Liver (tissue), 9 donors: ENCODE data around the gene EFNA3. TPM values are rescaled to one million over a fixed set of nuclear protein-coding genes. Genes with fewer than 3 reads are reported as not detected.

ENCODE experiments used
- DNase-seq: peaks from one replicate; pipeline ENCODE4 v3.0.0-alpha.2; 2017; ENCODE audit warnings: low spot score
- H3K27ac ChIP-seq, 2 donors: one replicate each; pipeline ENCODE4 v1.7.0; 2013; ENCODE audit warnings: inconsistent platforms in 2 of 2, low read length in 2 of 2, control low read depth in 1 of 2, low read depth in 1 of 2, mild to moderate bottlenecking in 1 of 2
- H3K27me3 ChIP-seq, 4 donors: one replicate each; pipeline versions ENCODE4 v1.6.1 to v1.7.0; 2013; ENCODE audit warnings: low read length in 3 of 4, inconsistent platforms in 1 of 4, mild to moderate bottlenecking in 1 of 4, moderate library complexity in 1 of 4; ENCODE audit not compliant: control insufficient read depth in 4 of 4, insufficient read depth in 4 of 4
- H3K36me3 ChIP-seq, 4 donors: one replicate each; pipeline versions ENCODE4 v1.6.1 to v1.7.0; 2013; ENCODE audit warnings: low read length in 3 of 4, mild to moderate bottlenecking in 3 of 4, low read depth in 1 of 4, moderate library complexity in 1 of 4; ENCODE audit not compliant: control insufficient read depth in 4 of 4, insufficient read depth in 3 of 4
- H3K4me1 ChIP-seq, 4 donors: one replicate each; pipeline versions ENCODE4 v1.6.1 to v1.7.0; 2013; ENCODE audit warnings: low read length in 3 of 4, mild to moderate bottlenecking in 3 of 4, moderate library complexity in 1 of 4; ENCODE audit not compliant: control insufficient read depth in 4 of 4, insufficient read depth in 4 of 4
- H3K4me3 ChIP-seq, 3 donors: one replicate each; pipeline versions ENCODE4 v1.6.1 to v1.7.0; 2013; ENCODE audit warnings: low read length in 3 of 3, control low read depth in 1 of 3, low read depth in 1 of 3, mild to moderate bottlenecking in 1 of 3
- H3K9ac ChIP-seq, 2 donors: one replicate each; pipeline ENCODE4 v1.7.0; 2013; ENCODE audit warnings: low read length in 2 of 2, mild to moderate bottlenecking in 2 of 2, moderate library complexity in 2 of 2, control low read depth in 1 of 2, low read depth in 1 of 2
- H3K9me3 ChIP-seq, 4 donors: one replicate each; pipeline versions ENCODE4 v1.6.1 to v1.7.0; 2013; ENCODE audit warnings: low read length in 3 of 4; ENCODE audit not compliant: control insufficient read depth in 4 of 4
- ATF3 ChIP-seq: IDR thresholded peaks from 2 replicates; pipeline ENCODE4 v1.6.1; 2016; ENCODE audit warnings: antibody characterized with exemption
- CTCF ChIP-seq: fragments of 150-350 bp; IDR thresholded peaks from 2 replicates; pipeline ENCODE4 v1.5.1; 2017; ENCODE audit warnings: improper control_type of control experiment, low read depth, low read length; ENCODE audit not compliant: missing input control
- EGR1 ChIP-seq, 2 donors: IDR thresholded peaks; 2 replicates each; pipeline ENCODE4 v1.6.1; 2016 to 2018; ENCODE audit warnings: antibody characterized with exemption in 2 of 2, low read depth in 2 of 2
- GABPA ChIP-seq, 2 donors: IDR thresholded peaks in 1 of 2; conservative IDR thresholded peaks in 1 of 2; 2 replicates each; pipeline ENCODE4 v1.6.1; 2016; ENCODE audit warnings: antibody characterized with exemption in 2 of 2, mild to moderate bottlenecking in 1 of 2, moderate library complexity in 1 of 2
- HNF4G ChIP-seq: IDR thresholded peaks from 2 replicates; pipeline ENCODE4 v1.6.1; 2016; ENCODE audit warnings: antibody characterized with exemption
- JUND ChIP-seq, 2 donors: IDR thresholded peaks; 2 replicates each; pipeline ENCODE4 v1.6.1; 2016; ENCODE audit warnings: antibody characterized with exemption in 2 of 2
- NR2F2 ChIP-seq: IDR thresholded peaks from 2 replicates; pipeline ENCODE4 v1.6.1; 2016; ENCODE audit warnings: antibody characterized with exemption
- RAD21 ChIP-seq, 2 donors: IDR thresholded peaks; 2 replicates each; pipeline ENCODE4 v1.6.1; 2016; ENCODE audit warnings: antibody characterized with exemption in 2 of 2, mild to moderate bottlenecking in 2 of 2
- REST ChIP-seq: IDR thresholded peaks from 2 replicates; pipeline ENCODE4 v1.6.1; 2016; ENCODE audit warnings: antibody characterized with exemption, mild to moderate bottlenecking
- SP1 ChIP-seq: IDR thresholded peaks from 2 replicates; pipeline ENCODE4 v1.6.1; 2018; ENCODE audit warnings: antibody characterized with exemption, mild to moderate bottlenecking
- TAF1 ChIP-seq: conservative IDR thresholded peaks from 2 replicates; pipeline ENCODE4 v1.6.1; 2016; ENCODE audit warnings: antibody characterized with exemption, mild to moderate bottlenecking
- ZBTB33 ChIP-seq: IDR thresholded peaks from 2 replicates; pipeline ENCODE4 v1.6.1; 2016; ENCODE audit warnings: antibody characterized with exemption
- WGBS: extraction: QIAGEN DNeasy Blood & Tissue Kit; methylation state at CpG from one replicate; pipeline ENCODE4 v1.1.7; 2013; 5-methylcytosine and 5-hydroxymethylcytosine counted together
- polyA plus RNA-seq, 2 donors: library from polyadenylated mRNA; stranded (reverse) in 1 of 2; unstranded in 1 of 2; fragments of 200-250 nt in 1 of 2; fragments of >200 nt in 1 of 2; fragmentation: Nextera tagmentation in 1 of 2; extraction: Ambion mirVana in 1 of 2; gene quantifications; one replicate each; pipeline versions ENCODE4 v1.2.1 to v1.2.3, GENCODE V29; 2013 to 2015
- total RNA-seq, 2 donors: library from RNA; depleted of rRNA; stranded (reverse); fragments of >200 nt; gene quantifications; one replicate each; pipeline ENCODE4 v1.2.3, GENCODE V29; 2014
- donor health status: healthy.
- donor health status: healthy.
- donor health status: healthy.
- donor health status: healthy.
- donor health status: healthy.

Gene EFNA3
- total and polyA plus RNA-seq, 4 donors, result 0.47 to 3.7 (median 1.1) TPM

- no peak for TF ChIP-seq REST
These were observed 16.4 kb upstream of the EFNA3 start (continued) for GRCh38 chr1:155062151-155062686.

GRCh38 chr1:155062702-155063411 is 15.8 kb upstream of the EFNA3 start:
- Histone ChIP-seq H3K4me1 (peaks cover 7 to 36% (median 30%) of the 10 kb centered on the region in 4 donors), H3K27ac (no peak overlapping the region), H3K36me3 (peaks cover 0 to 7% (median 6%) of the 10 kb centered on the region in 4 donors), H3K9me3 (no peaks in the 10 kb centered on the region), H3K9ac (peak overlapping the region in 1 of 2 donors; percentile 58), H3K4me3 (peak overlapping the region in 2 of 3 donors; percentile 33 to 86), H3K27me3 (no peaks in the 10 kb centered on the region)
- no peak for TF ChIP-seq ATF3
- TF ChIP-seq RAD21 (IDR thresholded peaks at IDR 0.05), result peak; percentile 60 to 75
- TF ChIP-seq REST, result no peak
- TF ChIP-seq NR2F2, result no peak
- TF ChIP-seq ZBTB33, result no peak
- no peak for TF ChIP-seq SP1
- no peak for TF ChIP-seq EGR1 (IDR thresholded peaks at IDR 0.05; ENCODE audit: low read depth in 2 of 2)
- TF ChIP-seq GABPA (IDR thresholded peaks at IDR 0.05 in 1 of 2, conservative IDR thresholded peaks at IDR 0.05 in 1 of 2), result no peak
- no peak for TF ChIP-seq HNF4G
- TF ChIP-seq CTCF, result peak; percentile 53
- no peak for TF ChIP-seq JUND (IDR thresholded peaks at IDR 0.05)
- TF ChIP-seq TAF1, result no peak
- WGBS, result 10% methylated on average over 46 of the region's 46 CpGs
- peak; percentile 77 for DNase-seq
